Neural crest cell (in vitro differentiated cells): Measurements from ENCODE around the gene RAB37. TPM values are rescaled to one million over a fixed set of nuclear protein-coding genes. Genes with fewer than 3 reads are reported as not detected.

Source experiments
- DNase-seq: peaks from one replicate; pipeline ENCODE4 v3.0.0; 2021; ENCODE audit warnings: low read depth, mixed read lengths, low spot score
- H3K27ac Mint-ChIP-seq: one replicate; pipeline ENCODE4 v1.8.0; 2021; ENCODE audit warnings: mild to moderate bottlenecking, mixed read lengths; ENCODE audit not compliant: unreplicated experiment
- H3K27me3 Mint-ChIP-seq: 2 replicates; pipeline ENCODE4 v1.8.0; 2021; ENCODE audit warnings: low read depth, mild to moderate bottlenecking, mixed read lengths
- H3K36me3 Mint-ChIP-seq: 2 replicates; pipeline ENCODE4 v1.8.0; 2021; ENCODE audit warnings: low read depth, mild to moderate bottlenecking, mixed read lengths
- H3K4me1 Mint-ChIP-seq: 2 replicates; pipeline ENCODE4 v1.8.0; 2021; ENCODE audit warnings: mixed read lengths
- H3K4me3 Mint-ChIP-seq: one replicate; pipeline ENCODE4 v1.8.0; 2021; ENCODE audit warnings: mild to moderate bottlenecking, mixed read lengths
- H3K9me3 Mint-ChIP-seq: 2 replicates; pipeline ENCODE4 v1.8.0; 2021; ENCODE audit warnings: mixed read lengths
- total RNA-seq: library from RNA; stranded (reverse); gene quantifications from 2 replicates; pipeline ENCODE4 v1.2.1, GENCODE V29; 2021
- TF ChIP-seq, protein P1 (sequence below): fragments of 200-600 bp; sonication (generic); conservative IDR thresholded peaks from 2 replicates; pipeline ENCODE4 v1.5.0; 2021; ENCODE audit warnings: antibody characterized with exemption, mild to moderate bottlenecking

RAB37 gene
- total RNA-seq, 1 donor from 2014 or later = not detected

GRCh38 chr17:74754832-74755231, 17.8 kb downstream of the RAB37 start:
- no peaks in the 10 kb centered on the region for H3K27me3 Mint-ChIP-seq
- no peak overlapping the region for H3K27ac Mint-ChIP-seq
- TF ChIP-seq, protein P1, sequence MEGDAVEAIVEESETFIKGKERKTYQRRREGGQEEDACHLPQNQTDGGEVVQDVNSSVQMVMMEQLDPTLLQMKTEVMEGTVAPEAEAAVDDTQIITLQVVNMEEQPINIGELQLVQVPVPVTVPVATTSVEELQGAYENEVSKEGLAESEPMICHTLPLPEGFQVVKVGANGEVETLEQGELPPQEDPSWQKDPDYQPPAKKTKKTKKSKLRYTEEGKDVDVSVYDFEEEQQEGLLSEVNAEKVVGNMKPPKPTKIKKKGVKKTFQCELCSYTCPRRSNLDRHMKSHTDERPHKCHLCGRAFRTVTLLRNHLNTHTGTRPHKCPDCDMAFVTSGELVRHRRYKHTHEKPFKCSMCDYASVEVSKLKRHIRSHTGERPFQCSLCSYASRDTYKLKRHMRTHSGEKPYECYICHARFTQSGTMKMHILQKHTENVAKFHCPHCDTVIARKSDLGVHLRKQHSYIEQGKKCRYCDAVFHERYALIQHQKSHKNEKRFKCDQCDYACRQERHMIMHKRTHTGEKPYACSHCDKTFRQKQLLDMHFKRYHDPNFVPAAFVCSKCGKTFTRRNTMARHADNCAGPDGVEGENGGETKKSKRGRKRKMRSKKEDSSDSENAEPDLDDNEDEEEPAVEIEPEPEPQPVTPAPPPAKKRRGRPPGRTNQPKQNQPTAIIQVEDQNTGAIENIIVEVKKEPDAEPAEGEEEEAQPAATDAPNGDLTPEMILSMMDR = no peak
- no peak overlapping the region for H3K4me3 Mint-ChIP-seq
- H3K36me3 Mint-ChIP-seq = no peaks in the 10 kb centered on the region
- DNase-seq = no peak
- no peaks in the 10 kb centered on the region for H3K9me3 Mint-ChIP-seq
- H3K4me1 Mint-ChIP-seq = peaks cover 40% of the 10 kb centered on the region

DNA sequence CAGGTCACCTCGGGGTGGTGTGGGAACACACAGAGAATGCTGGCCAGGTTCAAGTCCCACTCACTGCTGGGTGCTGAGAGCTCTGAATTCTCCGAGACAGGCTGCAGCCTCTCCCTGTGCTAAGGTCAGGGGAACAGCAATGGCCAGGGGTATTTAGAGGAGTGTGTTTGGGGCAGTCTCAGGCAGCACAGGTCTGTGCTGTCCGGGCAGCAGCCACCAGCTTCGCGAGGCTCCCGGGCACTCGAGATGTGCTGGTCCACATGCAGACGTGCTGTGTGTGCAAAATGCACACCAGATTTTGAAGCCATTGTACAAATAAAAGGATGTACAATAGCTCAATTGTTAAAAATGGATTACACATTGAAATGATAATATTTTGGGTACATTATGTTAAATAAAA, 18.5 kb downstream of the RAB37 start:
- peaks cover 40% of the 10 kb centered on the region for H3K4me1 Mint-ChIP-seq
- H3K4me3 Mint-ChIP-seq = no peak overlapping the region
- DNase-seq = no peak
- H3K36me3 Mint-ChIP-seq = no peaks in the 10 kb centered on the region
- TF ChIP-seq, protein P1 = no peak
- H3K27ac Mint-ChIP-seq = no peak overlapping the region
- no peaks in the 10 kb centered on the region for H3K9me3 Mint-ChIP-seq
- H3K27me3 Mint-ChIP-seq = no peaks in the 10 kb centered on the region

GRCh38 chr17:74756891-74757290, 19.8 kb downstream of the RAB37 start:
- Mint-ChIP-seq H3K9me3 (no peaks in the 10 kb centered on the region), H3K27ac (no peak overlapping the region), H3K4me3 (no peak overlapping the region), H3K27me3 (no peaks in the 10 kb centered on the region), H3K4me1 (peaks cover 42% of the 10 kb centered on the region), H3K36me3 (no peaks in the 10 kb centered on the region)
- TF ChIP-seq, protein P1 = no peak
- DNase-seq = no peak

GRCh38 chr17:74757502-74757901, 20.4 kb downstream of the RAB37 start:
- Mint-ChIP-seq H3K4me1 (peaks cover 38% of the 10 kb centered on the region), H3K27me3 (no peaks in the 10 kb centered on the region), H3K36me3 (no peaks in the 10 kb centered on the region), H3K27ac (no peak overlapping the region), H3K9me3 (no peaks in the 10 kb centered on the region), H3K4me3 (no peak overlapping the region)
- no peak for DNase-seq
- TF ChIP-seq, protein P1 = no peak

- H3K4me1 Mint-ChIP-seq = peaks cover 38% of the 10 kb centered on the region
These were observed 21.1 kb downstream of the RAB37 start for GRCh38 chr17:74757931-74758847.

More at GRCh38 chr17:74757931-74758847, 21.1 kb downstream of the RAB37 start:
- no peaks in the 10 kb centered on the region for H3K9me3 Mint-ChIP-seq
- DNase-seq = no peak
- H3K27me3 Mint-ChIP-seq = no peaks in the 10 kb centered on the region
- TF ChIP-seq, protein P1 = no peak
- no peaks in the 10 kb centered on the region for H3K36me3 Mint-ChIP-seq
- H3K4me3 Mint-ChIP-seq = peak overlapping the region; percentile 41
- peak overlapping the region; percentile 83 for H3K27ac Mint-ChIP-seq
